Measurements from ENCODE around the gene CPN2. TPM values are rescaled to one million over a fixed set of nuclear protein-coding genes. Genes with fewer than 3 reads are reported as not detected.

CPN2 gene
- total and polyA plus RNA-seq, 4 donors: 20.4 to 196 (median 128) TPM

DNA sequence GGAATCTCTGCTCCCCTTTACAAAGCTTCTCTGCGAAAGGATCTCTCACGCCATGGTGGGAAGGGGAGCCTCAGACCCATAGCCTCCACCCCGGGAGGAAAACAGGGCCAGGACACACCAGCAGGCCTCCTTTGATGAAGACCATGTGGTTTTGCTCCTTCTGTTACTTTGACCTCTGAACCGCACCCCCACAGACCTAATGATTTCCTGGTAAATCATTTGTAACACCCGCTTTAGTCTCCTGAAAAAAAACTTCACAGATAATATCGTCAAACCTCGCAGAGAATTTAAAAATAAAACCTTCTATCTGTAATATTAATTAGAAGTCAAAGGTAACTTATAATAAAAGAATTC is 18.3 kb downstream of the CPN2 start:
- H3K27me3 ChIP-seq (ENCODE audit: control insufficient read depth in 4 of 4, insufficient read depth in 4 of 4, low read length in 3 of 4): no peaks in the 10 kb centered on the region
- no peaks in the 10 kb centered on the region for H3K9me3 ChIP-seq (ENCODE audit: control insufficient read depth in 4 of 4, low read length in 3 of 4)
- no peak overlapping the region for H3K9ac ChIP-seq (ENCODE audit: low read depth in 1 of 2, low read length in 2 of 2)
- WGBS: 42% methylated on average over 7 of the region's 7 CpGs
- DNase-seq (ENCODE audit: low spot score): no peak
- peak overlapping the region in 1 of 3 donors; percentile 26 for H3K4me3 ChIP-seq (ENCODE audit: low read depth in 1 of 3, low read length in 3 of 3)
- no peaks in the 10 kb centered on the region for H3K36me3 ChIP-seq (ENCODE audit: control insufficient read depth in 4 of 4, insufficient read depth in 3 of 4, low read depth in 1 of 4, low read length in 3 of 4)
- peak overlapping the region; percentile 86 to 91 for H3K27ac ChIP-seq (ENCODE audit: low read depth in 1 of 2, low read length in 2 of 2)
- peaks cover 11 to 41% (median 38%) of the 10 kb centered on the region in 4 donors for H3K4me1 ChIP-seq (ENCODE audit: control insufficient read depth in 4 of 4, insufficient read depth in 4 of 4, low read length in 3 of 4)
- TF ChIP-seq NR2F2 (IDR thresholded peaks at IDR 0.05) (peak; percentile 44), RXRA (IDR thresholded peaks at IDR 0.05) (peak in 1 of 2 donors; percentile 35), HNF4A (conservative IDR thresholded peaks at IDR 0.05) (peak; percentile 68 to 71), SP1 (IDR thresholded peaks at IDR 0.05) (peak; percentile 56)
- TF ChIP-seq, protein P1, sequence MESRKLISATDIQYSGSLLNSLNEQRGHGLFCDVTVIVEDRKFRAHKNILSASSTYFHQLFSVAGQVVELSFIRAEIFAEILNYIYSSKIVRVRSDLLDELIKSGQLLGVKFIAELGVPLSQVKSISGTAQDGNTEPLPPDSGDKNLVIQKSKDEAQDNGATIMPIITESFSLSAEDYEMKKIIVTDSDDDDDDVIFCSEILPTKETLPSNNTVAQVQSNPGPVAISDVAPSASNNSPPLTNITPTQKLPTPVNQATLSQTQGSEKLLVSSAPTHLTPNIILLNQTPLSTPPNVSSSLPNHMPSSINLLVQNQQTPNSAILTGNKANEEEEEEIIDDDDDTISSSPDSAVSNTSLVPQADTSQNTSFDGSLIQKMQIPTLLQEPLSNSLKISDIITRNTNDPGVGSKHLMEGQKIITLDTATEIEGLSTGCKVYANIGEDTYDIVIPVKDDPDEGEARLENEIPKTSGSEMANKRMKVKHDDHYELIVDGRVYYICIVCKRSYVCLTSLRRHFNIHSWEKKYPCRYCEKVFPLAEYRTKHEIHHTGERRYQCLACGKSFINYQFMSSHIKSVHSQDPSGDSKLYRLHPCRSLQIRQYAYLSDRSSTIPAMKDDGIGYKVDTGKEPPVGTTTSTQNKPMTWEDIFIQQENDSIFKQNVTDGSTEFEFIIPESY (IDR thresholded peaks at IDR 0.05): no peak

DNA sequence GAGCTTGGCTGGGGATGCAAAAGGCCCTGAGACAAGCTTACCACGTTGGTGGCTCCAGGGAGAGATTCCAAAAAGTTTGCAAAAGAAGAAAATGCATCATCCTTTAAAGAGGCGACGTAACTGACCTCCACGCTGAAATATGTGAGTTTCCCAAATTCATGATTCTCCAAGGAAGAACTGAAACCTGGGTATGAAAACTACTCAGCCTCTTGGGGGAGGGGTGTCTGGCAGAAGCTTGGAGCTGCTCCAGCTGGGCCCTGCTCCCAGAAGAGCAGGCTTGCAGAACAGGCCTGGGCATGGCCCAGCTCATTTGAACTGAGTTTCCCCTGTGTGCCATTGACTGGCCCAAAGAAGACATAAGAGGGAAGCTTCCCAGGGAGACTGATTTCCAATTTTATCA is 20.5 kb downstream of the CPN2 start:
- 50% methylated on average over 4 of the region's 4 CpGs for WGBS
- H3K4me1 ChIP-seq (ENCODE audit: control insufficient read depth in 4 of 4, insufficient read depth in 4 of 4, low read length in 3 of 4): peaks cover 11 to 41% (median 38%) of the 10 kb centered on the region in 4 donors
- no peak for DNase-seq (ENCODE audit: low spot score)
- H3K27me3 ChIP-seq (ENCODE audit: control insufficient read depth in 4 of 4, insufficient read depth in 4 of 4, low read length in 3 of 4): no peaks in the 10 kb centered on the region
- H3K9me3 ChIP-seq (ENCODE audit: control insufficient read depth in 4 of 4, low read length in 3 of 4): no peaks in the 10 kb centered on the region
- peak overlapping the region; percentile 1 to 62 for H3K27ac ChIP-seq (ENCODE audit: low read depth in 1 of 2, low read length in 2 of 2)
- H3K9ac ChIP-seq (ENCODE audit: low read depth in 1 of 2, low read length in 2 of 2): no peak overlapping the region
- H3K36me3 ChIP-seq (ENCODE audit: control insufficient read depth in 4 of 4, insufficient read depth in 3 of 4, low read depth in 1 of 4, low read length in 3 of 4): no peaks in the 10 kb centered on the region
- TF ChIP-seq EGR1 (IDR thresholded peaks at IDR 0.05; ENCODE audit: low read depth in 2 of 2) (no peak), YY1 (IDR thresholded peaks at IDR 0.05) (no peak), RXRA (IDR thresholded peaks at IDR 0.05) (peak; percentile 53 to 68), HNF4G (IDR thresholded peaks at IDR 0.05) (no peak), FOXA1 (IDR thresholded peaks at IDR 0.05) (no peak), FOXA2 (IDR thresholded peaks at IDR 0.05) (no peak), SP1 (IDR thresholded peaks at IDR 0.05) (peak; percentile 42), NR2F2 (IDR thresholded peaks at IDR 0.05) (no peak), HNF4A (conservative IDR thresholded peaks at IDR 0.05) (peak; percentile 25 to 39), JUND (IDR thresholded peaks at IDR 0.05) (no peak)
- TF ChIP-seq, protein P2, sequence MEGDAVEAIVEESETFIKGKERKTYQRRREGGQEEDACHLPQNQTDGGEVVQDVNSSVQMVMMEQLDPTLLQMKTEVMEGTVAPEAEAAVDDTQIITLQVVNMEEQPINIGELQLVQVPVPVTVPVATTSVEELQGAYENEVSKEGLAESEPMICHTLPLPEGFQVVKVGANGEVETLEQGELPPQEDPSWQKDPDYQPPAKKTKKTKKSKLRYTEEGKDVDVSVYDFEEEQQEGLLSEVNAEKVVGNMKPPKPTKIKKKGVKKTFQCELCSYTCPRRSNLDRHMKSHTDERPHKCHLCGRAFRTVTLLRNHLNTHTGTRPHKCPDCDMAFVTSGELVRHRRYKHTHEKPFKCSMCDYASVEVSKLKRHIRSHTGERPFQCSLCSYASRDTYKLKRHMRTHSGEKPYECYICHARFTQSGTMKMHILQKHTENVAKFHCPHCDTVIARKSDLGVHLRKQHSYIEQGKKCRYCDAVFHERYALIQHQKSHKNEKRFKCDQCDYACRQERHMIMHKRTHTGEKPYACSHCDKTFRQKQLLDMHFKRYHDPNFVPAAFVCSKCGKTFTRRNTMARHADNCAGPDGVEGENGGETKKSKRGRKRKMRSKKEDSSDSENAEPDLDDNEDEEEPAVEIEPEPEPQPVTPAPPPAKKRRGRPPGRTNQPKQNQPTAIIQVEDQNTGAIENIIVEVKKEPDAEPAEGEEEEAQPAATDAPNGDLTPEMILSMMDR (IDR thresholded peaks at IDR 0.05; ENCODE audit: low read depth, low read length, missing input control): no peak
- TF ChIP-seq, protein P3, sequence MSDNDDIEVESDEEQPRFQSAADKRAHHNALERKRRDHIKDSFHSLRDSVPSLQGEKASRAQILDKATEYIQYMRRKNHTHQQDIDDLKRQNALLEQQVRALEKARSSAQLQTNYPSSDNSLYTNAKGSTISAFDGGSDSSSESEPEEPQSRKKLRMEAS (IDR thresholded peaks at IDR 0.05): no peak
- TF ChIP-seq, protein P1 (IDR thresholded peaks at IDR 0.05): no peak
- H3K4me3 ChIP-seq (ENCODE audit: low read depth in 1 of 3, low read length in 3 of 3): no peak overlapping the region

Data from liver (tissue), 9 donors.